CD4-positive, alpha-beta T cell treated with Interleukin-2 at 100 ng/mL for 4 hours (primary cell): ENCODE results near the gene RAB31.

Experiments
- DNase-seq: peaks from one replicate; pipeline ENCODE4 v3.0.0-alpha.2; 2020; ENCODE audit warnings: low spot score

The RAB31 gene

GRCh38 chr18:9865764-9866490, 157.8 kb downstream of the RAB31 start:
- no peak for DNase-seq

- DNase-seq, result no peak
These were observed 158.5 kb downstream of the RAB31 start for GRCh38 chr18:9866627-9867026.

- no peak for DNase-seq
These were observed 159.0 kb downstream of the RAB31 start for GRCh38 chr18:9867071-9867594.

GRCh38 chr18:9868857-9869714, 161.0 kb downstream of the RAB31 start:
- DNase-seq, result no peak

GRCh38 chr18:9869715-9870430, 161.8 kb downstream of the RAB31 start:
- no peak for DNase-seq

- DNase-seq, result no peak
These were observed 162.4 kb downstream of the RAB31 start for GRCh38 chr18:9870431-9871008.

- no peak for DNase-seq
These were observed 163.2 kb downstream of the RAB31 start for GRCh38 chr18:9871244-9871746.

- no peak for DNase-seq
These were observed 164.7 kb downstream of the RAB31 start for GRCh38 chr18:9872823-9873222.

- no peak for DNase-seq
These were observed 166.6 kb downstream of the RAB31 start for GRCh38 chr18:9874728-9875127.

GRCh38 chr18:9876212-9876866, 168.2 kb downstream of the RAB31 start:
- no peak for DNase-seq

GRCh38 chr18:9876867-9877654, 169.0 kb downstream of the RAB31 start:
- DNase-seq, result no peak

- no peak for DNase-seq
These were observed 169.5 kb downstream of the RAB31 start for GRCh38 chr18:9877655-9878014.

GRCh38 chr18:9878095-9878494, 170.0 kb downstream of the RAB31 start:
- no peak for DNase-seq

GRCh38 chr18:9878783-9879242, 170.7 kb downstream of the RAB31 start:
- no peak for DNase-seq

GRCh38 chr18:9884090-9884489, 176.0 kb downstream of the RAB31 start:
- no peak for DNase-seq

- no peak for DNase-seq
These were observed 176.5 kb downstream of the RAB31 start for GRCh38 chr18:9884532-9885140.

GRCh38 chr18:9885170-9886004, 177.3 kb downstream of the RAB31 start, which contains the start of gene TXNDC2:
TSS of gene TXNDC2 (plus strand) at chr18:9885973. CDS start at chr18:9886681, 708 bp downstream.
- DNase-seq, result no peak

- no peak for DNase-seq
These were observed 177.9 kb downstream of the RAB31 start for GRCh38 chr18:9886005-9886348.

- DNase-seq, result no peak
These were observed 179.9 kb downstream of the RAB31 start for GRCh38 chr18:9887992-9888391.
